OCI-LY7 (cell line): ENCODE results near the gene CST11. TPM values are rescaled to one million over a fixed set of nuclear protein-coding genes. Genes with fewer than 3 reads are reported as not detected.

ENCODE experiments used
- small RNA-seq: library from RNA; depleted of rRNA; stranded (forward); fragments of <200 nt; gene quantifications from one replicate; pipeline ENCODE3, GENCODE V24; 2014
- total RNA-seq, 2 experiments: library from RNA; depleted of rRNA in 1 of 2; stranded (reverse); fragments of >200 nt in 1 of 2; shearing (Covaris generic) in 1 of 2; gene quantifications; 2 replicates each; pipeline ENCODE4 v1.2.3, GENCODE V29; 2014 to 2022

Gene CST11
- total RNA-seq, 2 experiments from 2014 or later: not detected

Small RNAs within 50 kb of the gene (small RNA-seq; reads per million reads assigned to genes)
- gene RF00019: not detected

Other genes starting within 250 kb of the CST11 start
- gene NXT1, start 102.1 kb downstream of the CST11 start, total RNA-seq (2014; rRNA removed; shearing (Covaris generic)): 71.6 and 76.5 TPM in 2 replicates
- 33.7 and 33.9 TPM in 2 replicates for gene NXT1, start 102.1 kb downstream of the CST11 start, total RNA-seq (2022)
- 9.3 and 17.7 TPM in 2 replicates for gene GZF1, start 90.7 kb downstream of the CST11 start, total RNA-seq (2014; rRNA removed; shearing (Covaris generic))
- 17.1 and 20.1 TPM in 2 replicates for gene GZF1, start 90.7 kb downstream of the CST11 start, total RNA-seq (2022)
- gene NAPB, start 31.4 kb downstream of the CST11 start, total RNA-seq (2014; rRNA removed; shearing (Covaris generic)): 9.3 and 12.5 TPM in 2 replicates
- gene NAPB, start 31.4 kb downstream of the CST11 start, total RNA-seq (2022): 11.4 and 12.1 TPM in 2 replicates
- gene CSTL1, start 13.2 kb downstream of the CST11 start, total RNA-seq (2014; rRNA removed; shearing (Covaris generic)): not detected in 2 replicates
- gene CSTL1, start 13.2 kb downstream of the CST11 start, total RNA-seq (2022): not detected in 2 replicates
- not detected in 2 replicates for gene CST8, start 38.2 kb upstream of the CST11 start, total RNA-seq (2014; rRNA removed; shearing (Covaris generic))
- gene CST8, start 38.2 kb upstream of the CST11 start, total RNA-seq (2022): not detected in 2 replicates
- gene CST9L, start 115.6 kb upstream of the CST11 start, total RNA-seq (2014; rRNA removed; shearing (Covaris generic)): not detected in 2 replicates
- gene CST9L, start 115.6 kb upstream of the CST11 start, total RNA-seq (2022): not detected in 2 replicates
- gene CST9, start 153.0 kb upstream of the CST11 start, total RNA-seq (2014; rRNA removed; shearing (Covaris generic)): not detected in 2 replicates
- gene CST9, start 153.0 kb upstream of the CST11 start, total RNA-seq (2022): not detected in 2 replicates
- not detected in 2 replicates for gene CST3, start 185.1 kb upstream of the CST11 start, total RNA-seq (2014; rRNA removed; shearing (Covaris generic))
- gene CST3, start 185.1 kb upstream of the CST11 start, total RNA-seq (2022): not detected in 2 replicates
- gene CST4, start 236.2 kb upstream of the CST11 start, total RNA-seq (2014; rRNA removed; shearing (Covaris generic)): not detected in 2 replicates
- not detected in 2 replicates for gene CST4, start 236.2 kb upstream of the CST11 start, total RNA-seq (2022)